Left cardiac atrium (tissue), 4 donors: Measurements from ENCODE around the gene PRDM15. TPM values are rescaled to one million over a fixed set of nuclear protein-coding genes. Genes with fewer than 3 reads are reported as not detected.

ENCODE experiments used
- ATAC-seq, 2 donors: fragments of 200-7000 bp; cut with Tn5 transposase; one replicate each; pipeline ENCODE4 v1.9.1; 2020; ENCODE audit warnings: mild to moderate bottlenecking in 2 of 2, moderate library complexity in 2 of 2
- DNase-seq: peaks from one replicate; pipeline ENCODE4 v3.0.0-alpha.2; 2020
- intact Hi-C, 2 donors: fragments of 100-400 bp; cut with DNase I; formaldehyde crosslinking; loops; one replicate each; pipeline versions ENCODE4 v1.14.1 to v1.15.1; 2022 to 2023
- total RNA-seq, 2 donors: library from RNA; stranded (reverse); fragmentation: NEBNext Ultra II Directional; extraction: Animal tissue kit (Norgen Biotek cat#: 25700); gene quantifications; one replicate each; pipeline ENCODE4 v1.2.1, GENCODE V29; 2021
- donor health status: DM: no; HTN: yes; CAD: no.
- donor health status: DM: no; HTN: yes; CAD: no; lungs with severe emphysema.
- donor health status: DM: yes; HTN: yes; CAD: no.
- donor health status: Dilated cardiomyopathy.

PRDM15 gene
- total RNA-seq, 2 donors from 2014 or later = 6.5 TPM

GRCh38 chr21:41873005-41873404 is 6.1 kb downstream of the PRDM15 start:
- ATAC-seq (no peak), DNase-seq (no peak)
- intact Hi-C loops = no loop called here

DNA sequence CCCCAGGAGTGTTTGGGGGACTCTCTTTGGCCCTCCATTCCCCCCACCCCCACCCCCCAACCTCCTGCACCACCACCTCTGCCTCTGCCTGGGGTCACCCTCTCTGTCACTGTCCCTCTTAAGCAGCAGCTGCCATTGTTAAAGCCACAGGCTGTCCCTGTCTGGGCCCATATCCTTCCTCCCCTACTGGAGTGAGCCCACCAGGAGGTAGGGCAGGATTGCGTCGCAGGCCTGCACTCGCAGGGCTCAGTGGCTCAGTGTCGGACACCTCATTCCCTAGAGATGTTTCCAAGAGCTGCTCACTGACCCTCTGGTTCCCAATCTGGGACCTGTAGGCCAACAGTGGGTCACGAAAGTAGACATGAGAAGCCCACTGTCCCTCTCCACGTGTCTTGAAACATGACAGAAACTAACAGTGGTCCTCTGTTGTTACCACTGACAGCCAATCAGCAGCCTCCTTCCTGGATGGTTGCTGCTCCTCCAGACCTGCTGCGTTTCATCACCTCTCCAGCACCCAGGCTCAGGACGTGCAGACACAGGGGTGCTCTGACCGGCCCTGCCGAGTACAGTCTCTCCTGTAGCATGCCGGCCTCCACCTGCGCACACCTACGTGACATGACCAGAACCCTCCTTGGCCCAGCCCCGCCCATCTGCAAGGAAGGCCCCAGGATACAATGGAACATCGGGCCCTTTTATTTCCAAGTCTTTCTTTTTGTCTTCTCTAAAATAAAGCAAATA is 7.7 kb downstream of the PRDM15 start:
- DNase-seq (no peak), ATAC-seq (no peak)
- intact Hi-C loops = no loop called here

- intact Hi-C loops = no loop called here
Observed at GRCh38 chr21:41869771-41870170, 9.4 kb downstream of the PRDM15 start.

GRCh38 chr21:41868062-41868710 is 11.0 kb downstream of the PRDM15 start:
- DNase-seq (no peak), ATAC-seq (no peak)
- intact Hi-C loops = no loop called here

More at GRCh38 chr21:41869771-41870170, 9.4 kb downstream of the PRDM15 start:
- DNase-seq (no peak), ATAC-seq (no peak)

DNA sequence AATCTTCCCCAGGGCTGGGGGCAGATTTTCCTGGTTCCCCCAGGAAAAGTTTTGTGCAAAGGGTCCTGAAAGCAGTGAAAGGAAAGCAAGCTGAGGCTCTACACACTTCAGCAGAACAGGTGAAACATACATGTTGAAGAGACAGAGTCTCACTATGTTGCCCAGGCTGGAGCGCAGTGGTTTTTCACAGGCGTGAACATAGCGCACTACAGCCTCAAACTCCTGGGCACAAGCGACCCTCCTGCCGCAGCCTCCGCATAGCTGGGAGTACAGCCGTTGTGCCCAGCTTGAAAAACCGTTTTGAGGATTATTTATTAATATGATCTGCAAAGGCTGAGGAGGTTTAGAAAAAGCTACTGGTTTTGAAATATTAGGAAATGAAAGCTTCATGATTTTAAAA is 11.8 kb downstream of the PRDM15 start:
- intact Hi-C loops = no loop called here

GRCh38 chr21:41866274-41866809 is 12.8 kb downstream of the PRDM15 start:
- intact Hi-C loops = no loop called here
- DNase-seq = no peak
- ATAC-seq = no peak

More for the DNA sequence above, 11.8 kb downstream of the PRDM15 start:
- DNase-seq = no peak
- ATAC-seq = no peak

- ATAC-seq (no peak), DNase-seq (no peak)
- intact Hi-C loops = no loop called here
Observed at GRCh38 chr21:41865002-41865777, 14.0 kb downstream of the PRDM15 start.

DNA sequence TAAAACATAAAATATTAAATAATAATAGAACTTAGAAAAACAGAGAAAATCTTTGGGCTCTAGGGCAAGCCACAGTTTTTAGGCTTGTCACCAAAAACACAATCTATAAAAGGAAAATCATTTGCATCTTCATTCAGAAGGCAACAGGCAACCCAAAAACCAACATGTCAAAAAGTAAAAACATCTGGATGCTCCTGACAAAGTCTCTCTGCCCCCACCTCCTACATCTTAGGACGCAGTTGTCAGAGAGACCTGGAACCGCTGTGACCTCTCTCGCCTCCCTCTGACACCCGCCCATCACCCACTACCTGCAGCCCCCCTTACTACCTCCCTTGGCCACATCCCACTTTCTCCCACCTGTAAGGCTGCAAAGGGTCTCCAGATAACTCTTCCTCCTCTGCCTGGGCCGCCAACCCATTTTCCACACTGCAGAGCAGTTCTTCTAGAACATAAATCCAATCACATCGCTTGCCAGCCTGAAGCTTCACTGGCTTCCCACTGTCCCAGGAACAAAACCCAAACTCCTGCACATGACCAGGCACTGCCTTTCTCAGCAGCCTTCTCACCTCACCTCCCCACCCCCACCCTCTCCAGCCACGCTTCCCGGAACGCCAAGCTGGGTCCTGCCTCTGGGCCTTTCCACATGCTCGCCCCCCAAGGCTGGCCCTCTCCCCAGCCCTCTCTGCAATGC is 14.7 kb downstream of the PRDM15 start:
- intact Hi-C loops = no loop called here
- no peak for DNase-seq
- ATAC-seq = no peak

- ATAC-seq (no peak), DNase-seq (no peak)
- intact Hi-C loops = no loop called here
Observed at GRCh38 chr21:41863439-41863740, 15.8 kb downstream of the PRDM15 start.

DNA sequence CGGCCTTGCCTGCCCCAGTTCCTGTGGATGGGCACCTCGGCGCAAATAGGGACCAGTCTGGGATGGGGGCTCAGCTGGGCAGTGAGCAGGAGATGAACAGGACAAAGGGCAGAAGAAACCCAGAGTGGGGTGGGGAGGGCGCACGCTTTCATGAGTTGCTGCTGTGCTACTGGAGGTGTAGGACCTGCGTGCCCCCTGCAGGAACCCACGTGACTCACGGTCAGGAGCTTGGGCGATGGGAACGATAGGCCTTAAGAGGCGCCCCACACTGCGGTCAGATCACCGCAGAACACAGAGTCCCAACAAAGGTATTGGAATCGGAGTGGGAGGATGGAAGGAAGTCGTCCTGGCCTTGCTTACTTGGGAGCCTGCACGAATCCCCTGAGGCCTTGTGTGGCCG is 17.2 kb downstream of the PRDM15 start:
- ATAC-seq (no peak), DNase-seq (no peak)
- intact Hi-C loops = no loop called here

- ATAC-seq (no peak), DNase-seq (no peak)
- intact Hi-C loops = no loop called here
Observed at GRCh38 chr21:41861255-41861654, 17.9 kb downstream of the PRDM15 start.

DNA sequence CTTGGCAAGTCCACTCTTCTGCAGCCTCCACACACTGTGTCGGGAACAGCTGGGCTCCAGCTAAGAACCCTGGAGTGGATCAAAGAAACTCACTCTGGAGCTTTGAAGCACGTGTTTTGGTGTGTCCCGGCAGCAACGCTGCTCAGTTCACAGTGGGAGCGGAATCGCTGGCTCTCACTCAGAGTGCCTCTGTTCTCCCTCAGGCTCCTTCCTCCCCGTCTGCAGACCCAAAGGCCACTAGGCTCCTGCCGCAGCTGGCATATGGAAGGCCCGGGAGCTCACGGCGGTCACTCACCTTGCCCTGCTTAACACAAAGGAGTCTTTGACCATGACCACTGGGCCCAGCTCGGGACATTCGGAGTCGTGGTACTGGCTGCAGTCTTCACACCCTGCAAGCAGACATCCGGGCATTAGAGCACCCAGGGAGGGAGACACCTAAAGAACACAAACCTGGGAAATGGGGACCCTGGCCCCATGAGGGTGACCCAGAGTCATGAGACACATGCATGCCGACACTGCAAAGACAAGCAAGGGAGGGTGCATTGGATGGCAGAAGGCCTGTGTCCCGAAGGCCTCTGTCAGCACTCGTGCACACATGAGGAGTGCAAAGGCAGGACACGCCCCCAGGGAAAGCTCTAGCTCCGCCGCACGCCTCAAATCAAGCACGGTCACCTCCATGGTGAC is 19.7 kb downstream of the PRDM15 start:
- DNase-seq (no peak), ATAC-seq (no peak)
- intact Hi-C loops = no loop called here

DNA sequence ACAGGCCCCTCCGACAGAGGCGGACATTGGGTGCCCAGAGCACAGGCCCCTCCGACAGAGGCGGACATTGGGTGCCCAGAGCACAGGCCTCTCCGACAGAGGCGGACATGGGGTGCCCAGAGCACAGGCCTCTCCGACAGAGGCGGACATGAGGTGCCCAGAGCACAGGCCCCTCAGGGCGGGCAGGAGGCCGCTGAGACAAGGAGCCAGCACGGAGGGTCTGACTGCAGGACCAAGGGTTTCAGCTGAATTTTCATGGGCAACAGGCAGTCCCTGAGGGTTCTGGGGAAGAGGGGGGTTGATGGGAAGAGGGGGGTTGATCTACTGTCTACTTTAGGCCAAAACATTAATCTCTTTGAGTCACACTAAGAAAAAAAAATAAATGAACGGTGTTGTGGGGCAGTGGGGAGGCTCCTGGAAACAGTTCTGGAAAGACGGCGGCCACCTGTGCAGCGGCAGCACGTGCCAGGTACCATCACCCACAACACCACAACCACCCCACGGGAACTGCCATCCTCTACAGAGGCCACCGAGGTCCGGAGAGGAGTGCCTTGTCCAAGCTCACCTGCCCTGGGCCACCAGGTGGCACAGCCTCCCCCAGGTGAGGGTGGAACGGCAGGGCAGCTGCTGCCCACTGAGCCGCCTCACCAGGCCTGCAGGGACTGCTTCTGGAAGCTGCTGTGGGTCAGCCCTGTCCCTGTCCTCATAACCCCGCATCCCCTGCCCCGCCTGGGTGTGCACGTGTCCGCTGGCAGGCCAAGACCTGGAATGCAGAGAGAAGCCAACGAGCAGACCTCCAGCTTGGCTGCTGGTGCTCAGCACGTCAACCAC is 20.5 kb downstream of the PRDM15 start:
- intact Hi-C loops = no loop called here
- DNase-seq = no peak

GRCh38 chr21:41857771-41858300 is 21.3 kb downstream of the PRDM15 start:
- intact Hi-C loops = no loop called here
- ATAC-seq = no peak
- DNase-seq = no peak

More for the DNA sequence above, 20.5 kb downstream of the PRDM15 start:
- ATAC-seq = no peak

DNA sequence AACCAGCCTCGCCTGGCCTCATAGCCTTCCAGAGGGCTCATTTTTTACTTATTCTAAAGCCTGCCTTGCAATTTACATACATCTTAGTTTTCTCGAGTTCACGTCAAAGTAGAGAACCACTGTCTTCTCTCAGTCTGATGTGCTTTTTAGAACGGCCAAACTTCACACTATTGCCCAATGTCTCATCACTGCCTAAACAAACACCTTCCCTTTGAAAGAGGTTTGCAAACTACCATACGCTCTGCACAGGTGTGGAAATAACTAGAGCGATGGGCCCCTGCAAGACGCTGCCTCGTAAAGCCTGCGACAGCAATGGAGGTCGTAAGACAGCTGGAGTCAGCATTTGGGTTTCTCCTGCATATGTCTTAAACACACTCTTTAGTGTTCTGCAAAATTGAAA is 22.6 kb downstream of the PRDM15 start:
- DNase-seq (no peak), ATAC-seq (no peak)
- intact Hi-C loops = no loop called here

GRCh38 chr21:41854426-41854995 is 24.6 kb downstream of the PRDM15 start:
- ATAC-seq = no peak
- no peak for DNase-seq
- intact Hi-C loops = no loop called here

DNA sequence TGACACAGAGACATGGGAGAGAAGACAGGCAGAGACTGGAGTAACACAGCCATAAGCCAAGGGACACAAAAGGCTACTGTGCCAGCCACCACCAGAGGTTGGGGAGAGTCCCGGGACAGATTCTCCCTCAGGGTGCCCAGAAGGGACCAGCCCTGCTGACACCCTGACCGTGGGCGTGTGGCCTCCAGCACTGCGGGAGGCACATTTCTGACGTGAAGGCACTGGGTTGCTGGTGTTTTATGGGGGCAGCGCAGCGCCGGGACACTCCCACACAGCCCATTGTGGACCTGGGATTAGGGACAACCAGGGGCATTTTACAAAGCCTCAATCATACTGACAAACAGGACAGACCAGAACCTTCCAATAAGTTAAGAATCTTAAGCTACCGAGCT is 26.2 kb downstream of the PRDM15 start:
- DNase-seq (no peak), ATAC-seq (no peak)
- intact Hi-C loops = no loop called here
